Lower lobe of right lung (tissue), 2 donors: ENCODE data around the gene TSPAN9. TPM values are rescaled to one million over a fixed set of nuclear protein-coding genes. Genes with fewer than 3 reads are reported as not detected.

Source experiments
- ATAC-seq, 2 donors: fragments of 200-7000 bp; cut with Tn5 transposase; one replicate each; pipeline ENCODE4 v1.9.1; 2020 to 2022; ENCODE audit warnings: mild to moderate bottlenecking in 2 of 2, moderate library complexity in 2 of 2
- DNase-seq: peaks from one replicate; pipeline ENCODE4 v3.0.0-alpha.2; 2020
- H3K27ac ChIP-seq: fragments of 200-600 bp; one replicate; pipeline ENCODE4 v1.8.0; 2022
- H3K27me3 ChIP-seq: fragments of 200-600 bp; one replicate; pipeline ENCODE4 v1.8.0; 2022; ENCODE audit warnings: low read depth
- H3K36me3 ChIP-seq: fragments of 200-600 bp; one replicate; pipeline ENCODE4 v1.8.0; 2022; ENCODE audit warnings: mild to moderate bottlenecking
- H3K4me1 ChIP-seq: fragments of 200-600 bp; one replicate; pipeline ENCODE4 v1.8.0; 2022
- H3K4me3 ChIP-seq: fragments of 200-600 bp; one replicate; pipeline ENCODE4 v1.8.0; 2022; ENCODE audit warnings: mild to moderate bottlenecking
- H3K9me3 ChIP-seq: fragments of 200-600 bp; one replicate; pipeline ENCODE4 v1.8.0; 2022
- CTCF ChIP-seq: fragments of 200-600 bp; IDR thresholded peaks from one replicate; pipeline ENCODE4 v1.8.0; 2022; ENCODE audit warnings: antibody characterized with exemption, mild to moderate bottlenecking
- intact Hi-C: fragments of 100-400 bp; cut with DNase I; formaldehyde crosslinking; loops from one replicate; pipeline ENCODE4 v1.11.0; 2022
- total RNA-seq: library from RNA; stranded (reverse); fragmentation: NEBNext Ultra II Directional; extraction: Animal tissue kit (Norgen Biotek cat#: 25700); gene quantifications from one replicate; pipeline ENCODE4 v1.2.1, GENCODE V29; 2021
- donor health status: DM: no; HTN: yes; CAD: no; lungs with severe emphysema.

Gene TSPAN9
- total RNA-seq, 1 donor from 2014 or later = 61.1 TPM

DNA sequence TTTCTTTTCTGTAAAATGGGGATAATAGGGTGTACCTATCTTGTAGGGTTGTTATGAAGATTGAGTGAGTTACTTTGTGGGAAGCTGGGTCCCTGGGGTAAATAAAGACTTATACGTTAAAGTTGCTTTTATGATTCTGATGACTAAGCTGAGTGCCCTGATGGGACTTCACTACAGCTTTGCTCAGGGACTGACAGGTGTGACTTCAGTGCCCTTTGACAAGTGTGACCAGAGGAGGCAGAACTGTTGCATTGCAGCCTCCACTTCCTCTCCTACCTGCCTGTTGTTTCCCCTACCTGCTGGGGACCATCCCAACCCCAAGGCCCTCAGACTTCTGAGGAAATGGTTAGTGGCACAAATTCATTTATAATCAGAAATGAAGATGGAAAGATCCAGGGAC, 119.3 kb downstream of the TSPAN9 start:
- no peak overlapping the region for H3K4me3 ChIP-seq
- ATAC-seq (no peak), DNase-seq (no peak)
- no peak overlapping the region for H3K27ac ChIP-seq
- peaks cover 14% of the 10 kb centered on the region for H3K27me3 ChIP-seq
- no peaks in the 10 kb centered on the region for H3K9me3 ChIP-seq
- no peak for TF ChIP-seq CTCF
- H3K4me1 ChIP-seq = peaks cover 16% of the 10 kb centered on the region
- no peaks in the 10 kb centered on the region for H3K36me3 ChIP-seq
- intact Hi-C loops = no loop called here

GRCh38 chr12:3197131-3197818, 120.1 kb downstream of the TSPAN9 start:
- intact Hi-C loops = no loop called here
- Histone ChIP-seq H3K4me1 (peaks cover 16% of the 10 kb centered on the region), H3K36me3 (no peaks in the 10 kb centered on the region), H3K9me3 (no peaks in the 10 kb centered on the region), H3K27ac (no peak overlapping the region), H3K4me3 (no peak overlapping the region), H3K27me3 (peaks cover 20% of the 10 kb centered on the region)
- ATAC-seq (no peak), DNase-seq (no peak)
- TF ChIP-seq CTCF = no peak

GRCh38 chr12:3199551-3200031, 122.4 kb downstream of the TSPAN9 start:
- Histone ChIP-seq H3K36me3 (no peaks in the 10 kb centered on the region), H3K9me3 (no peaks in the 10 kb centered on the region), H3K27ac (no peak overlapping the region), H3K4me3 (peak overlapping the region; percentile 48), H3K27me3 (peaks cover 20% of the 10 kb centered on the region), H3K4me1 (peaks cover 27% of the 10 kb centered on the region)
- no peak for TF ChIP-seq CTCF
- DNase-seq = no peak
- ATAC-seq = peak; percentile 51
- intact Hi-C loops = no loop called here

DNA sequence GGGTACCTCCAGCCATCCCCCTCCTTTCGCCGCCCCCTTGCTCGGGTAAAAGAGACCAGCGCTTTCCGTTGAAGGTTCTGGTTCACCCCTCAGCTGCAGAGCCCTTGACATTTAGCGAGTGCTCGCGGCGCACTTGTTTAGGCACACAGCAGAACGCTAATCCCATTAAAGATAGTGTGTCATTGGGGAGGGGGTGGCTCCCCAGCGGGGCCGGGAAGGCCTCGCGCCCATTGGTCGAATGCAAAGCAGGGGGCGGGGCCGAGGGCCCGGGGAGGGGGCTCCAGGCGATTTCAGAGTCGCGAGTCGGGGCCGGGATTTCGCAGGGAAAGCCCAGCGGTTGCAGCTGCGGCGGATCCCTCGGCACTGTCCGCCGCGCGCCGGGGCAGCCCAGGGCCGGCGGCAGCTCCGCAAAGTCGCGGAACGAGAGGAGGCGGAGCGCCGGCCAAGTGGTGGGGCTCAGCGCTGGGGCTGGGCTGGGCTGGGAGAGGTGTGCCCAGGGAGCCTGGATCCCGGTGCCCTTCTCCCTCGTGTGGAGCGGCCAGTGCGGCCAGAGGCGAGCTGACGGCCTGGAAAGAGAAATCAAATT, 122.9 kb downstream of the TSPAN9 start:
- peaks cover 32% of the 10 kb centered on the region for H3K4me1 ChIP-seq
- H3K36me3 ChIP-seq = no peaks in the 10 kb centered on the region
- H3K9me3 ChIP-seq = no peaks in the 10 kb centered on the region
- intact Hi-C loops = no loop called here
- DNase-seq = no peak
- H3K27ac ChIP-seq = no peak overlapping the region
- peak; percentile 79 to 84 for ATAC-seq
- H3K27me3 ChIP-seq = peaks cover 20% of the 10 kb centered on the region
- TF ChIP-seq CTCF = no peak
- H3K4me3 ChIP-seq = peak overlapping the region; percentile 48

- DNase-seq (no peak), ATAC-seq (no peak)
- Histone ChIP-seq H3K27me3 (peaks cover 20% of the 10 kb centered on the region), H3K27ac (no peak overlapping the region), H3K4me1 (peaks cover 39% of the 10 kb centered on the region), H3K4me3 (peak overlapping the region; percentile 48), H3K9me3 (no peaks in the 10 kb centered on the region), H3K36me3 (no peaks in the 10 kb centered on the region)
- intact Hi-C loops = no loop called here
- TF ChIP-seq CTCF = no peak
Measured at GRCh38 chr12:3200814-3201233, 123.6 kb downstream of the TSPAN9 start.
